Astrocyte of the cerebellum (primary cell): ENCODE results near the gene DNAJC21.

Source experiments
- DNase-seq: peaks from one replicate; pipeline ENCODE4 v3.0.0-alpha.2; 2011; ENCODE audit warnings: low read depth
- H3K4me3 ChIP-seq: 2 replicates; pipeline ENCODE4 v1.5.1; 2011; ENCODE audit warnings: mild to moderate bottlenecking, low read depth, low read length, moderate library complexity
- in situ Hi-C: cut with HindIII; loops from 2 replicates; pipeline ENCODE4 v1.10.0; 2017; ENCODE audit warnings: low sequenced_read_pairs
- TF ChIP-seq, protein P1 (sequence below): IDR thresholded peaks from 2 replicates; pipeline ENCODE4 v1.5.1; 2012; ENCODE audit warnings: low read length, low read depth, moderate library complexity, mild to moderate bottlenecking; ENCODE audit errors: missing control alignments

Gene DNAJC21

DNA sequence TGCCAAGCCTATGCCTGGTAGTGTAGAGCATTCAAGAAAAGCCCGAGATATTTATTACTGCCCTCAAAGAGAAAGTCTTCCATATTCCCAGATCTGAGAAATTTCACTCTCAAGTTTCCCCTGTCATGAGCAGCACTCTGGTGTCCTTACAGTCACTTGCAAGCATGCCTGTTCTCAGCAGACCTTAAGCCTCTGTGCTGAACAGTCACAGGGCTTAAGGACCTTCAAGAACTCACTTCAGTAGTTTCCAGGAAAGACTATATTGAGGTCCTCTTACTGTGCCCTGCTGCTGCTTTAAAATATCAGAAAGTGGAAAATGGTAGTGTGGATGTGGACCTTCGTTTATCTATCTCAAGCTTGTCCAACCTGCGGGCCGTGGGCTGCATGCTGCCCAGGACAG lies 53.5 kb downstream of the DNAJC21 start:
- in situ Hi-C loops, result no loop called here
- H3K4me3 ChIP-seq, result no peak overlapping the region
- TF ChIP-seq, protein P1, sequence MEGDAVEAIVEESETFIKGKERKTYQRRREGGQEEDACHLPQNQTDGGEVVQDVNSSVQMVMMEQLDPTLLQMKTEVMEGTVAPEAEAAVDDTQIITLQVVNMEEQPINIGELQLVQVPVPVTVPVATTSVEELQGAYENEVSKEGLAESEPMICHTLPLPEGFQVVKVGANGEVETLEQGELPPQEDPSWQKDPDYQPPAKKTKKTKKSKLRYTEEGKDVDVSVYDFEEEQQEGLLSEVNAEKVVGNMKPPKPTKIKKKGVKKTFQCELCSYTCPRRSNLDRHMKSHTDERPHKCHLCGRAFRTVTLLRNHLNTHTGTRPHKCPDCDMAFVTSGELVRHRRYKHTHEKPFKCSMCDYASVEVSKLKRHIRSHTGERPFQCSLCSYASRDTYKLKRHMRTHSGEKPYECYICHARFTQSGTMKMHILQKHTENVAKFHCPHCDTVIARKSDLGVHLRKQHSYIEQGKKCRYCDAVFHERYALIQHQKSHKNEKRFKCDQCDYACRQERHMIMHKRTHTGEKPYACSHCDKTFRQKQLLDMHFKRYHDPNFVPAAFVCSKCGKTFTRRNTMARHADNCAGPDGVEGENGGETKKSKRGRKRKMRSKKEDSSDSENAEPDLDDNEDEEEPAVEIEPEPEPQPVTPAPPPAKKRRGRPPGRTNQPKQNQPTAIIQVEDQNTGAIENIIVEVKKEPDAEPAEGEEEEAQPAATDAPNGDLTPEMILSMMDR, result no peak
- no peak for DNase-seq

- in situ Hi-C loops, result no loop called here
- TF ChIP-seq, protein P1, result no peak
- H3K4me3 ChIP-seq, result no peak overlapping the region
- DNase-seq, result no peak
Measured at GRCh38 chr5:34986965-34987364, 57.6 kb downstream of the DNAJC21 start.

DNA sequence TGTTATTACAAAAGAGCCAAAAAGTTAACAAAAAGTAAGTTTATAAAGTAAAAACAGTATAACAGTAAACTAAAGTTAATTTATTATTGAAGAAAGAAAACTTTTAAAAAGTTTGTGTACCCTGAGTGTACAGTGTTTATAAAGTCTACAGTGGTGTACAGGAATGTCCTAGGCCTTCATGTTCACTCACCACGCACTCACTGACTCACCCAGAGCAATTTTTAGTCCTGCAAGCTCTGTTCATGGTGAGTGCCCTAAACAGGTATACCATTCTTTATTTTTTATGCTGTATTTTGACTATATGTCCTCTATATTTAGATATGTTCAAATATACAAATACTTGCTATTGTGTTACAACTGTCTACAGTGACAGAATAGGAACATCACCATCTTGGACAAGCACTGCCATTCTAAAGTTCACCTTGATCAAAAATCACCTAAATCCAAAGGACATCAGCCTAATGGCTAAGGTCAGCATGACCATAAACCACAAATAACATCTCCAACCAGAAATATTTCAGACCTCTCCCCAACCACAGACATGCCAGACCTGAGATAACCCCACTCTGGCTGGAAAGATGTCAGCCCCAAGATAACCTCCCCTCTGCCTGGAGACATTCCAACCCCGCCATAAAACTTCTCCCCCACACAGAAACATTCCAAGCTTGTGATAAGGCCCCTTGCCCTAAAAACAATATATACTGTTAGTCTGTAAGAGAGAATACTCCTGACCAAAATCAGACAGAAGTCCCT lies 62.3 kb downstream of the DNAJC21 start:
- TF ChIP-seq, protein P1, result no peak
- no peak for DNase-seq
- in situ Hi-C loops, result no loop called here
- no peak overlapping the region for H3K4me3 ChIP-seq

DNA sequence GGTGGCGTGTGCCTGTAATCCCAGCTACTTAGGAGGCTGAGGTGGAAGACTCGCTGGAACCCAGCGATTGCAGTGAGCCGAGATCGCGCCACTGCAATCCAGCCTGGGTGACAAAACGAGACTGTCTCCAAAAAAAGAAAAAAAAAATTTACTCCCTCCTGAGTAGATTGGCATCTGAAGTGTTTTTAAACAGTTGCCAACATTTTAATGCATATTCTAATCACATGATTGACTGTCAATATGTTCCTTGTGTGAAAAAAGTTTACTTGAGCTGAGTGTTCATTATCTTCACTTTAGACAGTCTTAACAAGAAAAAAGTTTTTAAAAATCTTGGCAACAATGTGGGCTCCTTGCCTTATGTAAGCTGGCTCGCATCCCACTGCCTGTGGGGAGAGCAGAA lies 64.6 kb downstream of the DNAJC21 start:
- no peak for DNase-seq
- in situ Hi-C loops, result no loop called here
- no peak overlapping the region for H3K4me3 ChIP-seq
- TF ChIP-seq, protein P1, result no peak

GRCh38 chr5:34996261-34996660 lies 66.9 kb downstream of the DNAJC21 start:
- TF ChIP-seq, protein P1, result no peak
- DNase-seq, result no peak

DNA sequence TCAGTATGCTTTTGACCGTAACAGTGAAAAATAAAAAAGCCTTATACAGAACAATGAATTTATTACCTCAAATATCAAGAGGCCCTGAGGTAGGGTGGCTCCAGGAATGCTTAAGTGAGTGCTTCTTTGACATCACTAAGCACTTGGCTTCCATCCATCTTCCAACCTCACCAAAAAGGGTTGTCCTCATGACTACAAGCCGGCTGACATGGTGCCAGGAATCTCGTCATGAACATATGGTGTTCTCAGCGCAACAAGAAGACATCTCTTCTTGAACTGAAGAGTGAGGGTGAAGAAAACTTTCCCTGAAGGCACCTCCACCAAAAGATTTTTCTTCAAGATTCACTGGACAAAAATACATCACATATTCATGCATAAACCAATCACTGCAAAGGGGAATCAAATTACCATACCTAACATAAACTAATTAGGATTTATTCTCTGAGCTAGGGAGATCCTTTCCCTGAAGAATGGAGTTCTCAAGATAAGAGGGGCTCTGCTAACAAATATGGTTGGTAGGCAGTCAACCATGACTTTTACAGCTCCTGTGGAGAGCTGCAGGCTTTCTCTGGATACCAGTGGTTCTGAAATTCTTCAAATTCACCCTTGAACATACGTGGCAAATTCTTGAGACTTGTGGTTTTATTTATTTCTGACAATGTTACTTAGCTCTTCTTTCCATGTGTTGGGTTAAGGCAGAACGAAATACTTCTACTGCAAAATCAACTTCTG lies 68.9 kb downstream of the DNAJC21 start:
- DNase-seq, result peak; percentile 32
- no peak overlapping the region for H3K4me3 ChIP-seq
- TF ChIP-seq, protein P1, result no peak
- in situ Hi-C loops, result no loop called here

More at GRCh38 chr5:34996261-34996660, 66.9 kb downstream of the DNAJC21 start:
- in situ Hi-C loops, result no loop called here
- no peak overlapping the region for H3K4me3 ChIP-seq
